ENCODE measurements around the gene DROSHA.

DNA sequence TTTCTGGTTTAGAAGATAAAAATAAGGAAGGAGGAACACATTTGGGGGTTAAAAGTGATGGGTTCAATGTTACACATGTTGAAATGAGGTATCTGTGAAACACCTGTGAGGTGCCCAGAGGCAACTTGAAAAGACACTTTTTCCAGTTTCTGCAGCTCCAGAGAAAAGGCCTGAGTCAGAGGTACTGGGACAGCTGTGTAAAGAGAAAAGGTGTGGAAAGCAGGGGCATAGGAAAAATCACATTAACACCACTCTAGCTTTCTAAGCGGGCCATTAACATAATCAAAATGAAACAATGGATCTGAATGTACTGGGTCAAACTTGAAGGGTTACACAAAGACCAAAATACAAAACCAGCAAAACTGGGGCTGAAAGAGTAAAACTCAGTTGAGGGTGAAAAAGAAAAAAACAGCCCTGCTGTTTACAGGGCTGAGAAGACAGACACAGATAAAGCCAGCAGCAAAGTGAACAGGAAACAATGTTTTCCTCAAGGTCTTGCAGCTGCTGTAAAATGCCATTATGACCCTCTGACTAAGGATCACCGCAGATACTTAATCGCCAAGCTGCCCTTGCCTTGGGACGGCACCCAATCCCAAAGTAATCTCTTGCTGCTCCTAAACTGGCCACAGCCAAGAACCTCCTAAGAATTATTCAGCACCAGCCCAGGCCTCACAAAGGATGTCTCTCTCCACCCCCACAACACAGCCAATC, 104.7 kb downstream of the DROSHA start:
- TF ChIP-seq, protein P1, sequence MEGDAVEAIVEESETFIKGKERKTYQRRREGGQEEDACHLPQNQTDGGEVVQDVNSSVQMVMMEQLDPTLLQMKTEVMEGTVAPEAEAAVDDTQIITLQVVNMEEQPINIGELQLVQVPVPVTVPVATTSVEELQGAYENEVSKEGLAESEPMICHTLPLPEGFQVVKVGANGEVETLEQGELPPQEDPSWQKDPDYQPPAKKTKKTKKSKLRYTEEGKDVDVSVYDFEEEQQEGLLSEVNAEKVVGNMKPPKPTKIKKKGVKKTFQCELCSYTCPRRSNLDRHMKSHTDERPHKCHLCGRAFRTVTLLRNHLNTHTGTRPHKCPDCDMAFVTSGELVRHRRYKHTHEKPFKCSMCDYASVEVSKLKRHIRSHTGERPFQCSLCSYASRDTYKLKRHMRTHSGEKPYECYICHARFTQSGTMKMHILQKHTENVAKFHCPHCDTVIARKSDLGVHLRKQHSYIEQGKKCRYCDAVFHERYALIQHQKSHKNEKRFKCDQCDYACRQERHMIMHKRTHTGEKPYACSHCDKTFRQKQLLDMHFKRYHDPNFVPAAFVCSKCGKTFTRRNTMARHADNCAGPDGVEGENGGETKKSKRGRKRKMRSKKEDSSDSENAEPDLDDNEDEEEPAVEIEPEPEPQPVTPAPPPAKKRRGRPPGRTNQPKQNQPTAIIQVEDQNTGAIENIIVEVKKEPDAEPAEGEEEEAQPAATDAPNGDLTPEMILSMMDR (IDR thresholded peaks at IDR 0.05; ENCODE audit: extremely low read depth in 1 of 2, insufficient read depth in 1 of 2, low read depth in 1 of 2, low read length in 2 of 2) = no peak
- no peak for TF ChIP-seq POLR2A (IDR thresholded peaks at IDR 0.05; ENCODE audit: low read depth, low read length)
- no peak for TF ChIP-seq POLR2AphosphoS5 (IDR thresholded peaks at IDR 0.05; ENCODE audit: insufficient read depth, low read depth, low read length)

Data from endothelial cell of umbilical vein (primary cell).